Suprapubic skin (tissue), 3 donors: Measurements from ENCODE around the gene TRAK1.

Source experiments
- POLR2AphosphoS5 ChIP-seq, 3 donors: sonication (generic); formaldehyde crosslinking; IDR thresholded peaks; one replicate each; pipeline ENCODE4 v1.6.1; 2017; ENCODE audit warnings: antibody characterized with exemption in 3 of 3
- TF ChIP-seq, protein P1 (sequence below), 2 donors: fragments of 200-600 bp in 1 of 2; fragments of 450-650 bp in 1 of 2; sonication (generic) in 1 of 2; IDR thresholded peaks; one replicate each; pipeline ENCODE4 v1.5.1; 2016 to 2019; ENCODE audit warnings: antibody characterized with exemption in 2 of 2, mild to moderate bottlenecking in 1 of 2, moderate library complexity in 1 of 2

DNA sequence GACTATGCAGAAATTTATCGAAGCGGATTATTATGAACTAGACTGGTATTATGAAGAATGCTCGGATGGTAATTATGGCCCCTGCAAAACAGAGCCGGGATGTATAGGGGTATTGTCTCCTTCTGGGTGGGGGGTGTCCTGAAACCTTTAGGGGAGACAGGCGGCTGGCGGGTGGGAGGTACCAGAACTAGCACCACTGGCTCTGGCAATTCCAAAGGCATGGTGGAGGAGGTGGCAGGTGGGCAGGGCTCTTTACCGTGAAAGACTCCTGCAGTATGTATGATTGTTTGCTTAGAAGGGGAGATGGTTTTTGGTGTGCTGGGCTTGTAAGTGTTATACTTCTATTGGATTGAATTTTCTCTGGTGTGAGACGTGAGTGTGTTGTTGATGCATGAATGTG, 58.4 kb downstream of the TRAK1 start:
- TF ChIP-seq, protein P1, sequence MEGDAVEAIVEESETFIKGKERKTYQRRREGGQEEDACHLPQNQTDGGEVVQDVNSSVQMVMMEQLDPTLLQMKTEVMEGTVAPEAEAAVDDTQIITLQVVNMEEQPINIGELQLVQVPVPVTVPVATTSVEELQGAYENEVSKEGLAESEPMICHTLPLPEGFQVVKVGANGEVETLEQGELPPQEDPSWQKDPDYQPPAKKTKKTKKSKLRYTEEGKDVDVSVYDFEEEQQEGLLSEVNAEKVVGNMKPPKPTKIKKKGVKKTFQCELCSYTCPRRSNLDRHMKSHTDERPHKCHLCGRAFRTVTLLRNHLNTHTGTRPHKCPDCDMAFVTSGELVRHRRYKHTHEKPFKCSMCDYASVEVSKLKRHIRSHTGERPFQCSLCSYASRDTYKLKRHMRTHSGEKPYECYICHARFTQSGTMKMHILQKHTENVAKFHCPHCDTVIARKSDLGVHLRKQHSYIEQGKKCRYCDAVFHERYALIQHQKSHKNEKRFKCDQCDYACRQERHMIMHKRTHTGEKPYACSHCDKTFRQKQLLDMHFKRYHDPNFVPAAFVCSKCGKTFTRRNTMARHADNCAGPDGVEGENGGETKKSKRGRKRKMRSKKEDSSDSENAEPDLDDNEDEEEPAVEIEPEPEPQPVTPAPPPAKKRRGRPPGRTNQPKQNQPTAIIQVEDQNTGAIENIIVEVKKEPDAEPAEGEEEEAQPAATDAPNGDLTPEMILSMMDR (IDR thresholded peaks at IDR 0.05) = no peak
- no peak for TF ChIP-seq POLR2AphosphoS5 (IDR thresholded peaks at IDR 0.05)
